HG02623 (cell line): ENCODE data around the gene ZNF343.

Experiments
- ATAC-seq: cut with Tn5 transposase; IDR thresholded peaks from one replicate; pipeline ENCODE4 v1.9.1; 2021; ENCODE audit warnings: moderate library complexity; ENCODE audit not compliant: unreplicated experiment

The ZNF343 gene

DNA sequence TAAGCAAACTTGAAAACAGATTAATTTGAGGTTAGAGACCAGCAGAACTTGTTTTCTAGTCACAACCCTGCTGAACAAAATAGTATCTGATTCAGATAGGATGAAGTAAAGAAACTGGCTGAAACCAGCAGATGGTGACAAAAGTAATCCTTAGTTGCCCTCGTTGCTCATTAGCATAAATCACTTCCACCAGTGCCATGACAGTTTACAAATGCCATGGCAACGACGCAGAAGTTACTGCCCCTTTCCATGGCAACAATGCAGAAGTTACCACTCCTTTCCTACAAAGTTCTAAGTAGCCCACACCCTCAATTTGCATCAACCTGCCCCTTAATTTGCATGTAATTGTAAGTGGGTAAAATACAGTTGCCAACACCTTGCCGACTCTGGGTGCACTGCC lies 61.9 kb downstream of the ZNF343 start:
- ATAC-seq = no peak
